Trophoblast cell (in vitro differentiated cells and primary cell): ENCODE data around the gene PCDHB1.
"Not testable (repeated sequence)": the region's sequence is repeated elsewhere in the genome, so short reads cannot be mapped to it uniquely, and the experiment has no call there.

ENCODE experiments used
- DNase-seq, 2 donors: peaks; one replicate each; pipeline ENCODE4 v3.0.0-alpha.2; 2016
- H2AFZ ChIP-seq: 2 replicates; pipeline ENCODE4 v1.6.1; 2013; ENCODE audit warnings: low read length, moderate library complexity, mild to moderate bottlenecking; ENCODE audit not compliant: insufficient read depth, poor library complexity
- H2AK5ac ChIP-seq: 2 replicates; pipeline ENCODE4 v1.6.1; 2013; ENCODE audit warnings: mild to moderate bottlenecking, low read length
- H2BK120ac ChIP-seq: 2 replicates; pipeline ENCODE4 v1.6.1; 2013; ENCODE audit warnings: low read length, mild to moderate bottlenecking, moderate library complexity; ENCODE audit not compliant: insufficient read depth, poor library complexity
- H2BK12ac ChIP-seq: 2 replicates; pipeline ENCODE4 v1.6.1; 2013; ENCODE audit warnings: mild to moderate bottlenecking, low read length, moderate library complexity
- H2BK5ac ChIP-seq: 2 replicates; pipeline ENCODE4 v1.6.1; 2013; ENCODE audit warnings: low read length, low read depth, moderate library complexity, mild to moderate bottlenecking; ENCODE audit not compliant: poor library complexity
- H3K14ac ChIP-seq: 2 replicates; pipeline ENCODE4 v1.6.1; 2013; ENCODE audit warnings: mild to moderate bottlenecking, low read length
- H3K18ac ChIP-seq: 2 replicates; pipeline ENCODE4 v1.6.1; 2013; ENCODE audit warnings: mild to moderate bottlenecking, low read length
- H3K23ac ChIP-seq: 2 replicates; pipeline ENCODE4 v1.6.1; 2013; ENCODE audit warnings: low read length
- H3K27ac ChIP-seq: 2 replicates; pipeline ENCODE4 v1.5.1; 2013; ENCODE audit warnings: low read depth, mild to moderate bottlenecking, inconsistent platforms, low read length, moderate library complexity
- H3K27me3 ChIP-seq: 2 replicates; pipeline ENCODE4 v1.6.1; 2013; ENCODE audit warnings: inconsistent platforms, mild to moderate bottlenecking, low read length, moderate library complexity; ENCODE audit not compliant: insufficient read depth
- H3K36me3 ChIP-seq, 2 experiments: 1 replicate in 1 of 2; 2 replicates in 1 of 2; pipeline ENCODE4 v1.6.1; 2013; ENCODE audit warnings: low read length in 2 of 2, mild to moderate bottlenecking in 2 of 2, moderate library complexity in 1 of 2; ENCODE audit not compliant: insufficient read depth in 2 of 2, control insufficient read depth in 1 of 2
- H3K4ac ChIP-seq: 2 replicates; pipeline ENCODE4 v1.6.1; 2013; ENCODE audit warnings: low read depth, mild to moderate bottlenecking, low read length, moderate library complexity
- H3K4me1 ChIP-seq, 2 experiments: 1 replicate in 1 of 2; 2 replicates in 1 of 2; pipeline ENCODE4 v1.6.1; 2013; ENCODE audit warnings: low read length in 2 of 2, mild to moderate bottlenecking in 2 of 2, moderate library complexity in 1 of 2; ENCODE audit not compliant: insufficient read depth in 2 of 2, control insufficient read depth in 1 of 2
- H3K4me2 ChIP-seq: 2 replicates; pipeline ENCODE4 v1.6.1; 2013; ENCODE audit warnings: inconsistent platforms, mild to moderate bottlenecking, low read length, moderate library complexity
- H3K4me3 ChIP-seq: 2 replicates; pipeline ENCODE4 v1.5.1; 2013; ENCODE audit warnings: mild to moderate bottlenecking, low read depth, low read length, inconsistent platforms
- H3K79me1 ChIP-seq: one replicate; pipeline ENCODE4 v1.6.1; 2013; ENCODE audit warnings: low read length
- H3K79me2 ChIP-seq: 2 replicates; pipeline ENCODE4 v1.6.1; 2013; ENCODE audit warnings: low read length, mild to moderate bottlenecking; ENCODE audit not compliant: control insufficient read depth, insufficient read depth, poor library complexity
- H3K9ac ChIP-seq: 2 replicates; pipeline ENCODE4 v1.6.1; 2013; ENCODE audit warnings: mild to moderate bottlenecking, low read length
- H3K9me3 ChIP-seq: 2 replicates; pipeline ENCODE4 v1.6.1; 2013; ENCODE audit warnings: low read depth, mild to moderate bottlenecking, control low read depth, inconsistent platforms, low read length; ENCODE audit not compliant: insufficient read depth
- H4K12ac ChIP-seq: 2 replicates; pipeline ENCODE4 v1.6.1; 2013; ENCODE audit warnings: low read depth, mild to moderate bottlenecking, low read length, moderate library complexity
- H4K8ac ChIP-seq: 2 replicates; pipeline ENCODE4 v1.6.1; 2013; ENCODE audit warnings: low read depth, mild to moderate bottlenecking, low read length, moderate library complexity
- H4K91ac ChIP-seq: one replicate; pipeline ENCODE4 v1.6.1; 2013; ENCODE audit warnings: low read depth, mild to moderate bottlenecking, low read length, moderate library complexity
- WGBS: extraction: QIAGEN DNeasy Blood & Tissue Kit; methylation state at CpG from one replicate; pipeline ENCODE4 v1.1.7; 2013; ENCODE audit warnings: missing lambda C conversion rate; ENCODE audit not compliant: insufficient read length, insufficient coverage; ENCODE audit errors: extremely low coverage; 5-methylcytosine and 5-hydroxymethylcytosine counted together

The PCDHB1 gene

GRCh38 chr5:141096586-141096985, 45.4 kb downstream of the PCDHB1 start:
- not testable (repeated sequence) for H3K4me3 ChIP-seq, H2BK120ac ChIP-seq, H3K14ac ChIP-seq, H2BK5ac ChIP-seq, H3K9ac ChIP-seq, H2BK12ac ChIP-seq, H3K4me2 ChIP-seq, H3K79me2 ChIP-seq, H3K36me3 ChIP-seq, H3K18ac ChIP-seq, H3K23ac ChIP-seq, H3K27me3 ChIP-seq, H3K4ac ChIP-seq, H3K27ac ChIP-seq, H4K8ac ChIP-seq, H4K12ac ChIP-seq, H3K9me3 ChIP-seq, H4K91ac ChIP-seq, H2AK5ac ChIP-seq, H3K4me1 ChIP-seq, H2AFZ ChIP-seq, DNase-seq, H3K79me1 ChIP-seq
- whole genome bisulfite sequencing = no CpG with 5 or more reads among the region's 38 CpGs

- Histone ChIP-seq H3K23ac (no peak within 1 kb of the TSS), H3K4me1 (peaks cover 0 to 2% of the 10 kb centered on the region in 2 experiments), H3K9me3 (peaks cover 7% of the 10 kb centered on the region), H3K4me3 (no peak within 1 kb of the TSS), H3K4me2 (no peak within 1 kb of the TSS), H4K8ac (no peak within 1 kb of the TSS), H4K91ac (no peak within 1 kb of the TSS), H3K4ac (no peak within 1 kb of the TSS), H2AK5ac (no peak within 1 kb of the TSS), H2BK5ac (no peak within 1 kb of the TSS), H3K27me3 (no peaks in the 10 kb centered on the region), H2BK120ac (no peak within 1 kb of the TSS), H2BK12ac (no peak within 1 kb of the TSS), H3K9ac (no peak within 1 kb of the TSS), H3K79me1 (no peaks in the 10 kb centered on the region), H2AFZ (no peak within 1 kb of the TSS), H3K18ac (no peak within 1 kb of the TSS), H4K12ac (no peak within 1 kb of the TSS), H3K79me2 (no peaks in the 10 kb centered on the region), H3K36me3 (peaks cover 12% of the 10 kb centered on the region in 2 experiments), H3K27ac (no peak within 1 kb of the TSS), H3K14ac (no peak within 1 kb of the TSS)
- no peak for DNase-seq
- WGBS = no CpG with 5 or more reads among the region's 19 CpGs
These were observed 49.1 kb downstream of the PCDHB1 start, which contains the start of gene PCDHB3 for GRCh38 chr5:141100243-141100805. Gene PCDHB3 (plus strand): TSS chr5:141100473. CDS start chr5:141100650, 177 bp downstream.

GRCh38 chr5:141101059-141101458, 49.9 kb downstream of the PCDHB1 start:
- H2BK120ac ChIP-seq = no peak overlapping the region
- H3K27me3 ChIP-seq = no peaks in the 10 kb centered on the region
- no peak overlapping the region for H2AK5ac ChIP-seq
- H3K9me3 ChIP-seq = peaks cover 7% of the 10 kb centered on the region
- no peaks in the 10 kb centered on the region for H3K79me2 ChIP-seq
- H2AFZ ChIP-seq = no peak overlapping the region
- H3K9ac ChIP-seq = no peak overlapping the region
- peaks cover 10 to 12% of the 10 kb centered on the region in 2 experiments for H3K36me3 ChIP-seq
- no peak overlapping the region for H3K4me2 ChIP-seq
- H3K4ac ChIP-seq = no peak overlapping the region
- H3K14ac ChIP-seq = no peak overlapping the region
- no peak overlapping the region for H3K18ac ChIP-seq
- no peak overlapping the region for H3K4me3 ChIP-seq
- no peak overlapping the region for H2BK5ac ChIP-seq
- no peak for DNase-seq
- no peak overlapping the region for H3K27ac ChIP-seq
- H4K91ac ChIP-seq = no peak overlapping the region
- no CpG with 5 or more reads among the region's 20 CpGs for WGBS
- H2BK12ac ChIP-seq = no peak overlapping the region
- no peak overlapping the region for H3K23ac ChIP-seq
- H4K8ac ChIP-seq = no peak overlapping the region
- no peak overlapping the region for H4K12ac ChIP-seq
- H3K4me1 ChIP-seq = no peaks in the 10 kb centered on the region
- H3K79me1 ChIP-seq = no peaks in the 10 kb centered on the region

- WGBS = no CpG with 5 or more reads among the region's 39 CpGs
- not testable (repeated sequence) for H4K8ac ChIP-seq, H3K27me3 ChIP-seq, H2BK5ac ChIP-seq, H3K4me3 ChIP-seq, H2BK12ac ChIP-seq, H3K9me3 ChIP-seq, H4K12ac ChIP-seq, H3K4ac ChIP-seq, H3K27ac ChIP-seq, H3K4me2 ChIP-seq, H2AK5ac ChIP-seq, H3K18ac ChIP-seq, H3K79me1 ChIP-seq, H2BK120ac ChIP-seq, DNase-seq, H3K79me2 ChIP-seq, H4K91ac ChIP-seq, H3K9ac ChIP-seq, H3K4me1 ChIP-seq, H3K23ac ChIP-seq, H3K14ac ChIP-seq, H2AFZ ChIP-seq, H3K36me3 ChIP-seq
These were observed 50.9 kb downstream of the PCDHB1 start for GRCh38 chr5:141102070-141102469.
